WTC11 (cell line): ENCODE measurements around the gene ZEB2. TPM values are rescaled to one million over a fixed set of nuclear protein-coding genes. Genes with fewer than 3 reads are reported as not detected.

Experiments used
- ATAC-seq: fragments of 200-7000 bp; cut with Tn5 transposase; 2 replicates; pipeline ENCODE4 v1.10.0; 2021; ENCODE audit warnings: mild to moderate bottlenecking, moderate library complexity
- CTCF ChIA-PET: fragments of 300-600 bp; sonication (Branson Sonifier 250); formaldehyde crosslinking; loops from one replicate; lab custom pipeline; 2021; ENCODE audit warnings: antibody characterized with exemption; lab: Charles Lee
- POLR2A ChIA-PET: fragments of 350-600 bp; sonication (Branson Sonifier 250); formaldehyde crosslinking; loops from one replicate; lab custom pipeline; 2021; ENCODE audit warnings: antibody characterized with exemption; lab: Charles Lee
- DNase-seq: peaks from one replicate; pipeline ENCODE4 v3.0.0; 2021; ENCODE audit warnings: low spot score
- H3K27ac Mint-ChIP-seq: 2 replicates; pipeline ENCODE4 v1.8.0; 2021; ENCODE audit warnings: mixed read lengths
- H3K27me3 Mint-ChIP-seq: 2 replicates; pipeline ENCODE4 v1.8.0; 2021; ENCODE audit warnings: low read depth, mild to moderate bottlenecking, moderate library complexity, mixed read lengths
- H3K36me3 Mint-ChIP-seq: 2 replicates; pipeline ENCODE4 v1.8.0; 2021; ENCODE audit warnings: mixed read lengths
- H3K4me1 Mint-ChIP-seq: 2 replicates; pipeline ENCODE4 v1.8.0; 2022; ENCODE audit warnings: mixed read lengths
- H3K4me3 Mint-ChIP-seq: 2 replicates; pipeline ENCODE4 v1.8.0; 2021; ENCODE audit warnings: mild to moderate bottlenecking, moderate library complexity, mixed read lengths
- H3K9me3 Mint-ChIP-seq: 2 replicates; pipeline ENCODE4 v1.8.0; 2021; ENCODE audit warnings: mixed read lengths
- ATF3 ChIP-seq: sonication (generic); formaldehyde crosslinking; conservative IDR thresholded peaks from 2 replicates; pipeline ENCODE4 v1.8.1; 2022; ENCODE audit warnings: mild to moderate bottlenecking, missing genetic modification reagents
- ERG ChIP-seq: fragments of 250-450 bp; sonication (Bioruptor Pico); IDR thresholded peaks from 2 replicates; pipeline ENCODE4 v1.8.0; 2021; ENCODE audit warnings: mild to moderate bottlenecking
- FOXP4 ChIP-seq: sonication (generic); formaldehyde crosslinking; IDR thresholded peaks from 2 replicates; pipeline ENCODE4 v1.8.0; 2022; ENCODE audit warnings: mild to moderate bottlenecking, missing genetic modification reagents
- GABPB1 ChIP-seq: sonication (generic); formaldehyde crosslinking; IDR thresholded peaks from 2 replicates; pipeline ENCODE4 v1.8.1; 2023; ENCODE audit warnings: mild to moderate bottlenecking, missing genetic modification reagents
- HMGA2 ChIP-seq: fragments of 250-450 bp; sonication (Bioruptor Pico); IDR thresholded peaks from 2 replicates; pipeline ENCODE4 v1.4.0; 2021; ENCODE audit warnings: mild to moderate bottlenecking, moderate library complexity
- KAT7 ChIP-seq: sonication (generic); formaldehyde crosslinking; IDR thresholded peaks from 2 replicates; pipeline ENCODE4 v1.8.1; 2023; ENCODE audit warnings: missing genetic modification reagents, mild to moderate bottlenecking, borderline replicate concordance
- NFE2L1 ChIP-seq: sonication (generic); formaldehyde crosslinking; IDR thresholded peaks from 2 replicates; pipeline ENCODE4 v1.8.1; 2023; ENCODE audit warnings: missing genetic modification reagents
- OVOL2 ChIP-seq: fragments of 250-450 bp; sonication (Bioruptor Pico); IDR thresholded peaks from 2 replicates; pipeline ENCODE4 v1.9.0; 2021; ENCODE audit warnings: mild to moderate bottlenecking, borderline replicate concordance
- SMAD4 ChIP-seq: sonication (generic); formaldehyde crosslinking; IDR thresholded peaks from 2 replicates; pipeline ENCODE4 v1.8.0; 2022; ENCODE audit warnings: mild to moderate bottlenecking, missing genetic modification reagents
- SOX15 ChIP-seq: fragments of 250-450 bp; sonication (Bioruptor Pico); IDR thresholded peaks from 2 replicates; pipeline ENCODE4 v1.9.0; 2021; ENCODE audit warnings: mild to moderate bottlenecking
- STAT6 ChIP-seq: sonication (generic); formaldehyde crosslinking; conservative IDR thresholded peaks from 2 replicates; pipeline ENCODE4 v1.8.1; 2023; ENCODE audit warnings: mild to moderate bottlenecking, low read depth, missing genetic modification reagents, moderate library complexity
- TCF7 ChIP-seq: sonication (generic); formaldehyde crosslinking; IDR thresholded peaks from 2 replicates; pipeline ENCODE4 v1.8.0; 2022; ENCODE audit warnings: mild to moderate bottlenecking, low read depth, missing genetic modification reagents, moderate library complexity
- TEAD1 ChIP-seq: sonication (generic); formaldehyde crosslinking; IDR thresholded peaks from 2 replicates; pipeline ENCODE4 v1.8.0; 2022; ENCODE audit warnings: mild to moderate bottlenecking, missing genetic modification reagents
- TP53 ChIP-seq: sonication (generic); formaldehyde crosslinking; IDR thresholded peaks from 2 replicates; pipeline ENCODE4 v1.8.1; 2023; ENCODE audit warnings: mild to moderate bottlenecking, missing genetic modification reagents
- ZMAT4 ChIP-seq: fragments of 250-450 bp; sonication (Bioruptor Pico); IDR thresholded peaks from 2 replicates; pipeline ENCODE4 v1.9.0; 2021; ENCODE audit warnings: mild to moderate bottlenecking
- ZNF121 ChIP-seq: sonication (generic); formaldehyde crosslinking; IDR thresholded peaks from 2 replicates; pipeline ENCODE4 v1.8.0; 2023; ENCODE audit warnings: missing genetic modification reagents
- ZNF281 ChIP-seq: sonication (generic); formaldehyde crosslinking; IDR thresholded peaks from 2 replicates; pipeline ENCODE4 v1.8.0; 2023; ENCODE audit warnings: mild to moderate bottlenecking, missing genetic modification reagents
- ZNF416 ChIP-seq: fragments of 250-450 bp; sonication (Bioruptor Pico); IDR thresholded peaks from 2 replicates; pipeline ENCODE4 v1.9.0; 2021; ENCODE audit warnings: mild to moderate bottlenecking, inconsistent platforms
- ZNF532 ChIP-seq: fragments of 250-450 bp; sonication (Bioruptor Pico); IDR thresholded peaks from 2 replicates; pipeline ENCODE4 v1.9.0; 2021; ENCODE audit warnings: mild to moderate bottlenecking, borderline replicate concordance
- ZNF671 ChIP-seq: fragments of 250-450 bp; sonication (Bioruptor Pico); IDR thresholded peaks from 2 replicates; pipeline ENCODE4 v1.8.0; 2021; ENCODE audit warnings: mild to moderate bottlenecking
- total RNA-seq: library from RNA; stranded (reverse); gene quantifications from 3 replicates; pipeline ENCODE4 v1.2.3, GENCODE V29; 2021

ZEB2 gene
- total RNA-seq, 1 experiment from 2014 or later: 0.42 TPM

GRCh38 chr2:144479138-144479537 is 40.8 kb downstream of the ZEB2 start:
- H3K4me3 Mint-ChIP-seq: no peak overlapping the region
- ATAC-seq (peak; percentile 92), DNase-seq (peak; percentile 53)
- CTCF ChIA-PET: interaction anchor here (1.7 to 3.2 kb wide), 2 partner anchors 28 to 30 kb away, joined by 6 to 11 read pairs; no protein-coding TSS in a partner anchor
- H3K27ac Mint-ChIP-seq: peak overlapping the region; percentile 91
- POLR2A ChIA-PET: interaction anchor here (1.2 kb wide), 1 partner anchor 8 kb away, joined by 3 read pairs; no protein-coding TSS in a partner anchor
- no peaks in the 10 kb centered on the region for H3K36me3 Mint-ChIP-seq
- H3K4me1 Mint-ChIP-seq: peaks cover 56% of the 10 kb centered on the region
- H3K9me3 Mint-ChIP-seq: no peaks in the 10 kb centered on the region
- H3K27me3 Mint-ChIP-seq: peaks cover 6% of the 10 kb centered on the region
- TF ChIP-seq TEAD1 (CRISPR knock-in tag): no peak
- no peak for TF ChIP-seq SOX15
- no peak for TF ChIP-seq HMGA2 (CRISPR knock-in tag)
- TF ChIP-seq ERG (CRISPR knock-in tag): no peak
- TF ChIP-seq TCF7 (CRISPR knock-in tag): no peak
- no peak for TF ChIP-seq SMAD4
- no peak for TF ChIP-seq ZMAT4 (CRISPR knock-in tag)
- no peak for TF ChIP-seq ZNF416 (CRISPR knock-in tag)
- no peak for TF ChIP-seq ZNF281
- TF ChIP-seq STAT6 (CRISPR knock-in tag): no peak
- TF ChIP-seq ZNF121: no peak
- no peak for TF ChIP-seq ZNF671 (CRISPR knock-in tag)
- no peak for TF ChIP-seq OVOL2 (CRISPR knock-in tag)
- TF ChIP-seq GABPB1 (CRISPR knock-in tag): no peak

- Mint-ChIP-seq H3K27ac (peak overlapping the region; percentile 47; the same call in 1 of the 2 replicates), H3K4me3 (no peak overlapping the region), H3K9me3 (no peaks in the 10 kb centered on the region), H3K27me3 (peaks cover 6% of the 10 kb centered on the region), H3K4me1 (peaks cover 56% of the 10 kb centered on the region), H3K36me3 (no peaks in the 10 kb centered on the region)
- ATAC-seq (no peak; the same call in 1 of the 2 replicates), DNase-seq (no peak)
- ChIA-PET POLR2A (no interaction called here), CTCF (interaction anchor here (0.5 to 3.2 kb wide), 2 partner anchors 29 to 169 kb away, joined by 3 to 11 read pairs; no protein-coding TSS in a partner anchor)
- TF ChIP-seq ZNF532 (CRISPR knock-in tag): no peak
- TF ChIP-seq TP53 (CRISPR knock-in tag): no peak
- TF ChIP-seq NFE2L1 (CRISPR knock-in tag): no peak
- no peak for TF ChIP-seq ATF3 (CRISPR knock-in tag)
- no peak for TF ChIP-seq ZMAT4 (CRISPR knock-in tag)
- TF ChIP-seq KAT7 (CRISPR knock-in tag): no peak
- no peak for TF ChIP-seq ERG (CRISPR knock-in tag)
- no peak for TF ChIP-seq FOXP4
These were observed 42.0 kb downstream of the ZEB2 start for GRCh38 chr2:144477957-144478311.
